Fibroblast of skin of left biceps (primary cell): ENCODE results near the gene DAAM1.
A peak's percentile ranks its signal among the peaks of the same experiment; 100 is the strongest.

Source experiments
- DNase-seq, 2 experiments: peaks; one replicate each; pipeline ENCODE4 v3.0.0-alpha.2; 2013; ENCODE audit warnings: low read depth in 2 of 2

DAAM1 gene

DNA sequence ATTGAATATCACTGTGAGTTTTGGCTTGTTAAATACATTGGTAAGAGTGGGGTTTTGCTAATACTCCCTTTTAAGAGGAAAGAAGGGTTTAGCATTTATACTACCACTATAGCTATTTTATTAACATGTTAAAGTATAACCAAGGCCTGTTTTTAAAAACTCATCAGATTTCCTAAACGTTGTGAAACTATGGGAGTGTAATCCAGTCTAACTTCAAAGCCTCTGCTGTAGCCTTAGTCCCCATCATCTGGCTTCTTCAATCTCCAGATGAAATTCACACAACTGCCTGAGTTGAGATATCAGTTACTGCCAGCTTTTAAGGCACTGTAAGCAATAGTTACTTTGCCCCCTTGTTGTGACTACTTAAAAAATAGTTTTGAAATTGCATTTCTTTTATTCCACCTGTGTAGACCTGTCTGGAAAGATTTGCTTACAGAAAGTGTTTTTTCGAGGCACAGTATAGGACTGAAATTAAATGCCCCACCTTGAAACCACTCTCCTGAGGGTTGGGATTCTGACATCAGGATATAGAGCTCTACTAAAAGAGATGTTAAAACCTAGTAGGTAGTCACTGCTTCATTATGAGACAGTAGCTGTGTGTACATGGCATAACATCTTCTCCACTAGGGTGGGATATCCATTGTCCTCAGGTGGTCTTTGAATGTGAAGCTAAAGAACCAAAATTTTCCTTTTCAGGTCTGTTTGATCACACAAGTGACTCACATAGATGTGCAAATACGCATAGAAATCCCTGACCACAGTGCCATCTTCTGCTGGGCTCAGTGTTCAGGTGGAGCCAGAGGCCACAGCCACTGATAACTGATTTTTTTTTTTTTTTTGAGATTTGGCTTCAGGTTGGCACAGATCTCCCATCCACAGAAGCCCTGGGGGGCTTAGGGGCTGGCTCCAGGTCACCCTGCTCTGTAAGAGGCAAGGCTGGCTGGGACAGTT, 125.5 kb downstream of the DAAM1 start:
- no peak for DNase-seq

DNA sequence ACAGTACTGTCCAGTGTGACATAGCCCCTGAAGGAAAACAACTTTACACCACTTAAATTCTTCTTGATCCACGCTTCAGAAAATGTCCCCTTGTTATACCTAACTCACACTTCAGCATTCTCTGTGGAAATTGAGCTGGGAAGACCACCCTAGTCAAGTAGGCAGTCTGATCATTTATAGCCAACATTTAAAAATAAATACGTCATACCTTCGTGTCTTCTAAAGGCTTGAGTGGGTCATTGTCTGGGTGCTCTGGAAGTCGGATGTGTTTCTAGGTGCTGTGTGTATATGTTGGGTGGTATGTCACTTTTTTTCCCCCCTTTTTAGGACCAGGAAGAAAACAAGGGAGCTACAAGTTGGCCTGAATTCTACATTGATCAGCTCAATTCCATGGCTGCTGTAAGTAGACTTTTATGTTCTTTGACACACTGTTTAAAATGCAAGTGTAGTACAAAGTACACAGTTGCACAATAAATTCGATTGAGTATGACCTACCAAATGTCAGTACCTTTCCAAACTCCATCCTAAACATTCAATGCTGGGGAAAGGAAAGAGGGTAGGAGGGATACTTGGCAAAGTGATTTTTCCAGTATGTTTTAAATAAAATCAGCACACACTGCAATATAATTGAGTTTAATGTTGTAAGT, 126.6 kb downstream of the DAAM1 start:
- DNase-seq, result no peak

DNA sequence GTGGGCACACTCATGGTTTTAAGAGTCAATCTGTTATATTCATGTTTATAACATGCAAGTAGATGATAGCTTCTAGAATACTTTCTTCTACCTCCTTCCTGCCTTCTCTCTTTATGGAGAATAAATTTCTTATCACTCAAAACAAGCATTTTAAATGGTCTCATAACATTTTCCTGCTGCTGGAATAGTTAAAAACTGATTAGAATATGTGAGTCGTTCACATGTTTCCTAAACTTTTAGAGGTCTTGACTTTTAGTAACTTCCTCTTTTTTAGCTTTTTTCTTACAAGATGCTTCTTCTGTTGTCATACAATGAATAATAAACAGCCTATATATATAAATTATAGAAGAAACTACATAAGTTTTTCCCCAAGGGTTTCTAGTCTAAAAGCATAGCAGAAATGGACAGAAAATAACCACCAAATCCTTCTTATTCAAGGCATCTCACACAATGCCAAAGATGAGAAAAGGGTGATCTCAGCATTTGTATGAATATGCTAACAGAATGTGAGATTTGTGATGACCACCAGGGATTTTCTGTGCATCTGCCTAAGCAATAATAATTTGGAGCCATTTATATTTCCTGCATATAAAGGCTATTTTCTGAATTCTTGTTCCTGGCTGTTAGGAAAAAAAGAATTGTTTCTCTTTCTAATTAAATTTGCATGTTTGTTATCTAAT, 127.8 kb downstream of the DAAM1 start:
- no peak for DNase-seq

DNA sequence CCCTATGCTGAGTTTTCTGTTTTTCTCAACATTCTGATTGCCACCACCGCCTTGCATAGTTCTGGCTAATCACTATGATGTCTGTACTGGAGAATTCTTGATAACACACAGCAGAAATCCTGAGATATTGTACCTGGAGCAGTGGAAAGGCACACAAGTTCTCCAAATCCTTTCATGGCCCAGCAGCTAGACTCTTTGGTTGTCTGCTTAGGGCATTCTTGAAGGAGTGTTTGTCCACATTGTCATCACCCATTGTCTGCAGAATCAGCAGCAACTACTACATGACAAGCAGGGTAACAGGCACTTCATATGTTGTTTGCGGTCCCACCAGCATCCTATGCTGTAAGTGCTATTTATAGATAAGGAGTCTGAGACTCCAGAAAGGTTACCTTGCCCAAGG, 128.9 kb downstream of the DAAM1 start:
- no peak for DNase-seq

DNA sequence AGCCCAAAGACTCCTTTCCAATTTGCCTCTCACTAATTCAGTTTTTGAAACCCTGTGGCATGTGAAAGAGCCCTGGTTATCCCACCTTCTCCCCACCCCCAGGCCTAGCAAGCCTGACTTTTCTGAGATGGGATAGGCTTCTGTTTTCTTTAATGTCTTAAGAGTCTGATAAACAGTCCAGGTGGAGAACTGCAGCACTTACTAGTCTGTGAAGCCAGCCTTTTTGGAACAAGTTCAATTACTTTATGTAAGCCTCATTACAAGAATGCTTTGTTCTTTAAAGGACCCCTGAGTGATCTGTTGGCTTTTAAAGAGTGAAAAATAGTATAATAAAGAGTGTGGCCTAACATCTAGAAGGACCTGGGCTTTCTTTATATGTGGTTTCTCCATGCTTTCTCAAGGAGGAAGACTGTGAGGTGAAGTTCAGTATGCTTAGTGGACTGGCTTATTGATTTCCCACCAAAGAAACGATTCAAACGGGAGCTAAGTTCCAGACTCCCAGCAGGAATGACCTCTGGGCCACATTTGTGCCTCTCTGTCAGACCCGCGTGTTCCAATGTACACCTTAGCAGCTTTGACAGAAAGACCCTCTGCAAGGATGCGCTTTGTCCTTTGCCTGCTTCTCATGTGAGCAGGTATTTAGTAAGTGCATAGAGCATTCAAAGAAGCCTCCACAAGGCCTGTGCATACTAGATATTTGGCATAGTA, 129.5 kb downstream of the DAAM1 start:
- DNase-seq, result no peak

DNA sequence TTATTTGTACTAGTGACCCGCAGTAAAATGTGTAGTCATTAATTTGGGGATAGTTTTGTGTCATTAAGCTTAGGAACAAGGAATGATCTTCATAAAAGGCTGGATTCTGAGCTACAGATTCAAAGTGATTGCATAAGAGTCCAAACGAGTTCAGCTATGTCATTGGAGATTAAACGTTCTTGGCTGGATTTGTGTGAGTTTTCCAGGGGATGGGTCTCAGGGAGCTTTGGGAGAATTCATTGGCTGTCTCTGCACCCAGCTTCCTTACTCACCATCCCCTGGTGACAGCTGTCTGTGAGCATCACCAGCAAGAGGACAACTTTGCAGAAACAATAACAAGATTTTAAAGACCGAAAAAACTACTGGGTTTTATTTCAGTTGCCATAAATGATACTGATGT, 130.4 kb downstream of the DAAM1 start:
- no peak for DNase-seq

DNA sequence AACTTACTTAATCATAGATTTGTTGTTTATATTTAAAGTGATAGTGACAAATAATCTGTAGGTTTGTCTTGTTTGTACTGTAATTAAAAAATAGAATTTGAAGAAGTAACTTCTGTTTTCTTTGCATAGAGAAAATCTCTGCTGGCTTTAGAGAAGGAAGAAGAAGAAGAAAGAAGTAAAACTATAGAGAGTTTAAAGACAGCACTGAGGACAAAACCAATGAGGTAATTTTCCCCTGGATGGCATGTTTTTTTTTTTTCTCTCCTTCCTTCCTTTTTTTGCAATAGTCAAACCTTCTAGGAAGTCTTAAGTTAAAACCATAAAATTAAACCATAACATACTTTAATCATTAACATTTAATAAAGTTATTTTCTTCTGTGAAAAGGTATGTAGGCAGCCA, 131.9 kb downstream of the DAAM1 start:
- DNase-seq, result no peak

DNA sequence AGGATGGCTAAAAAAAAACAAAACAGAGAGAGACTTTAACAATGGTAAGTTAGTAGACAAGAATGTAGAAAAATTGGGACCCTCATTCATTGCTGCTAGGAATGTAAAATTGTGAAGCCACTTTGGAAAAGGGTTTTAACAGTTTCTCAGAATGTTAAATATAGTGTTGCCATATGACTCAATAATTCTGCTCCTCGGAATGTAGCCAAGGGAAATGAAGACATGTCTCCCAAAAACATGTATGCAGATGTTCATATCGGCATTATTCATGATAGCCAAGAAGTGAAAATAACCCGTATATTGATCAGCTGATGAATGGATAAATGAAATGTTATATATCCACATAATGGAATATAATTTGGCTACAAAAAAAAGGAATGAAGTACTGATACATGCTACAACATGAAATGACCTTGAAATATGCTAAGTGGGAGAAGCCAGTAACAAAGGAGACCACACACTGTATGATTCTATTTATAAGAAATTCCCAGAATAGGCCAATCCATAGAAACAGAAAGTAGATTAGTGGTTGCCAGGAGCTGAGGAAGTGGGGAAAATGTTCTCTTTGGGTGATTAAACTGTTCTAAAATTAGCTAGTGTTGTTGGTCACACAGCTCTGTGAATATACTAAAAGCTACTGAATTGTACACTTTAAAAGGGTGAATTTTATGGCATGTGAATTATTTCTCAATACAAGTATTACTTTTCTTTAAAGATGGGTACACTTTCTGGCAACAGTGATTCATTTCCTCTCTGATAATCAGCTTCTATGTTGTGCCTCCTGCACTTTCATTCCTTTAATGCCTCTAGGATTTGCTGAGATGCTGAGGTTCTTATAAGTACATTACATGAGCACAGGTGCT, 132.5 kb downstream of the DAAM1 start:
- peak in 1 of 2 experiments; percentile 44 for DNase-seq

DNA sequence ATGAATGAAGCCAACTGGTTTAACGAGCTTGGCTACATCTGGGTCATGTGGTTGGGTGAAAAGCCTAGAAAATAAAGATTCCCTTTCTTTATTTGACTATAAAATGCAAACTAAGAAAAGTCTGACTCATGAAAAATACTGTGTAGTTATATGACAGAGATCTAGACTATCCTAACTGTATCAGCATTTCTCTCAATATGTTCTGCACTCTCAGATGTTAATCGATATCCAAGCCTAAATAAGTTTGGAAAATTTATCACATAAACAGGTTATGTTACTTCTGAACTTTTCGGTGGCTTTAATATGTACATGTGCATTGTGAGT, 133.1 kb downstream of the DAAM1 start:
- no peak for DNase-seq

DNA sequence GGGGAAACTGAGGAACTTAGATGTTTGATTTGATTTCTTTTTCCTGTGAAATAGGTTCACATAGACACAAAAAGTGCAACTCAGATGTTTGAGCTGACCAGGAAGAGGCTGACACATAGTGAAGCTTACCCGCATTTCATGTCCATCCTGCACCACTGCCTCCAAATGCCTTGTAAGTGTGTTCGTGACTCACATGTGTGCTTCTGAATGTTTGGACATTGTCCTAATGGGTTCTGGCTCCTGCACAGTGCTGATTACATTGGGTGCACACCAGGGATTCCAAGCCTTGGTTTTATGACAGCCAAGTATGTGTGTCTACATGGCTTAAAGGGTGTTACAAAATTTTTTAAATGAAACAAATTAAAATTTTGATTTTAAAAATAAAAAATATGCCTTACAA, 137.4 kb downstream of the DAAM1 start:
- DNase-seq, result no peak

DNA sequence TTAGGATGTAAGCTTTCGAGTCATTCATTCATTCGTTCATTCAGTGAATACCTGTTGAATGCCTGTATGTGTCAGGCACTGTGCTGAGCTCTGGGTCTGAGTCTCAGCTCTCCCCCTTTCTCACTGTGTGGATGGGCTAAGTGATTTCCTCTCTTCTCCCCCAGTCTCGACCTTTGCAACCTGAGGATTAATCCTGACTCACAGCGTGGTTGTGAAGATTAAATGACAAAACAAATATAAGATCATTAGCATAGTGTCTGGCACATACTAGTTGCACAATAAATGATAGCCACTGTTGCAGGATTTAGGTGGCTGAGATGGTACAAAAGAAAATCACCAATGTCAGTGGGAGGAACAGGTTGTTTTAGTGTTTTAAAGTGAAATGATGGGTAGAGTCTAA, 140.0 kb downstream of the DAAM1 start:
- no peak for DNase-seq

DNA sequence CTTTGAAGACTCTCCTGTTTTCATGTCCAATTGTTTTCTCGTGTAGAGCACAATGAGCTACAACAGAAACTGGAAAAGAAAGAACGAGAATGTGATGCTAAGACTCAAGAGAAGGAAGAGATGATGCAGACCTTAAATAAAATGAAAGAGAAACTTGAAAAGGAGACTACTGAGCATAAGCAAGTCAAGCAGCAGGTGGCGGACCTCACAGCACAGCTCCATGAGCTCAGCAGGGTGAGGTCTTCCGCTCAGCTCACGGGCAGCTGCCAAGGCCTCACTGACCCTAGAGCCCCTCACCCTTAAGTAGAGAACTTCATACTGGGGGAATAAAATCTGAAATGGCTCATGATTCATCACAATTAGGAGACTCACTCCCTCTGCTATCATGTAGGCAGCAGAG, 142.0 kb downstream of the DAAM1 start:
- no peak for DNase-seq

DNA sequence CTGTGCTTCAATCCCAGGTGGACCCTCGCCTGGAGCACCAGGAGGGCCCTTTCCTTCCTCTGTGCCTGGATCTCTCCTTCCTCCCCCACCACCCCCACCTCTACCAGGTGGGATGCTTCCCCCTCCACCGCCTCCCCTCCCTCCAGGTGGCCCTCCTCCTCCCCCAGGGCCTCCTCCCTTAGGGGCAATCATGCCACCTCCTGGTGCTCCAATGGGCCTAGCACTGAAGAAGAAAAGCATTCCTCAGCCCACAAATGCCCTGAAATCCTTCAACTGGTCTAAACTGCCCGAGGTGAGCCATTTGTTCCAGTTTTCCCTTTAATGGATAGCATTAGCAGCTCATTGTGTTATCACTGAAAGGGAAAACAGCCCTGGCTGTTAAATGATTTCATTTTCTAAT, 142.8 kb downstream of the DAAM1 start:
- no peak for DNase-seq

DNA sequence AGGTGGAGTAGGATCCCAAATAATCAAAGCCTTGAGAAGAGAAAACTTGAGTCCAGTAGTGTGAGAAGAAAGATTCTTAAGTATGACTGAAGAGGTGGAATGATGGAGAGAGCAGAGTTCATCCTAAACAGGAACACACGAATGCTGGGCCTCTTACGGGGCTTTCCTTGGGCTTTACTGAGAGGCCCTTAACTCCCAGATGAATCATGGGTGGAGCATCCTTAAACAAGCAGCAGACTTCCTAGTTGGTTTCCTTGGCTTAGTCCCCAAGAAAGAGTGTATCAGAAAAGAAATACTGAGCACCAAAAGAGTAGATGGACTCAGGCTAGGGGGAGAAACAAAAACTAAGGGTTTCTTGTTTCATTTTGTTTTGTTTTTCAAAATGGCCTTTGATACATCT, 144.3 kb downstream of the DAAM1 start:
- peak; percentile 56 to 63 for DNase-seq

DNA sequence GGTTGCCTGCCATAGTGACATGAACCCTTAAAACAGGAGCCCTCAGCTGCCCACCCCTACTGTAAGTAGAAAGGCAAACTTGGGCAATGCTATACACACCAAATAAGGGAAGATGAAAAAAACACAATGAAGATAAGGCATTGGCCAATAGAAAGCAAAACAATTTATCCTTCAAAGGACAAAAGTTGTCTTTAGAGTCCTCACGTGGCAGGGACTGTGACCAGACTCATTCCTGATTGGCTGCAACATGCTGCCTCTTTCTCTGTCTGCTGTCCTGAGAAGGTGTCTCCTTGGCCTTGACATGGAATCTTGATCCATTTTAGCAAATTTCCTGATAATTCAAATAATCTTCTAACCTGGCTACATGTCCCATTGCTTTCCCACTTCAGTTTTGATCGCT, 144.8 kb downstream of the DAAM1 start:
- DNase-seq, result no peak

DNA sequence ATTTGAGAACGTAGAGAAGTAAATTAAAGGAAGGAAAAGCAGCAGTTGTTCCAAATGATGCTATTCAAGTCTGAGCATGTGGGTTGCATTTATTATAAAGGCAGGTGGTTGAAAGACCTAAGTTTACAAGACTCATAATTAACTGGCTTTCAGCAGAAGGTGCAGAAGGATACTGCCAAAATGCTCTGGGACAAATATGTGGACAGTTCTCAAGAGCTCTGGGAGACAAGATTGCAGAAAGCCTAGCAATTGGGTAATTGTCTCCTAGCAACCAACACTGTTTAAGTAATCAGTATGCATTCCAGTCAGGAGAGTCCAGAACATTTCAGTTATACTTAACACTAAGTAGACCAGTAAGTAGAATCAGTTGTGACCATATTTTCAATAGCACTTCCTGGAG, 145.2 kb downstream of the DAAM1 start:
- peak; percentile 85 to 88 for DNase-seq

DNA sequence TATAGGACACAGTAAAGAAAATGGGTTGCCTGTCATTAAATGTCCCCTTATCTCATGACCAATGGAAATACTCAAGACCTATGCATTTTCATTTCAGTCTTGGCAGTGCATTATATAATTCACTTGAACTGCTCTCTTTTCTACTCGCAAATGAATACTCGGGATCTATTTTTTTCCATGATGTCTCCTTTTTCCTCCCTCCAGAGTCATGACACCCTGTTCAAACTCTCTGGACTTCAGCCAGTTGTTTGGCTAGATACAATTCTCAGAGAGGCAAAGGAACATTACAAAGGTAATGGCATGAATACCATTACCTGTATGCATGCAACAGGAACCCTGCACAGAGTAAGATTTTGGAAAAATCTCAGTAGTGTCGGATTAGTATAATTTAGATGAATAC, 145.8 kb downstream of the DAAM1 start:
- DNase-seq, result no peak

DNA sequence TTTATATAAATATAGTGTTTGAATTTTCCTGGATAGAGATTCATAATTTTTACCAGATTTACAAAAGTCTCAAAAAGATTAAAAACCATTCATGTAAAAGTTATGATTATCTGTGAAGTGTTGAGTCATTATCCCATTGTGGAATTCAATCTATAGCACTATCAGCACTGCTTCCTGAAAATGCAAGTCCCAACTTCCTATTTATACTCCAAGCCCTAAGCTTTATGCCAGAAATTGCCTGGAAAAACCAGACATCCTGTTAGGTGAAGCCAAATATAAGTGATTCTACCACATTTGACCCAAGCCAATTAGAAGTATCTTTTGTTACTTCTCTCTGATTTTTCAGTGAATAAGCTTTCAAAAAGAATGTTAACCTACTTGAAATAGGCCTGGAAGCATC, 147.6 kb downstream of the DAAM1 start:
- no peak for DNase-seq

DNA sequence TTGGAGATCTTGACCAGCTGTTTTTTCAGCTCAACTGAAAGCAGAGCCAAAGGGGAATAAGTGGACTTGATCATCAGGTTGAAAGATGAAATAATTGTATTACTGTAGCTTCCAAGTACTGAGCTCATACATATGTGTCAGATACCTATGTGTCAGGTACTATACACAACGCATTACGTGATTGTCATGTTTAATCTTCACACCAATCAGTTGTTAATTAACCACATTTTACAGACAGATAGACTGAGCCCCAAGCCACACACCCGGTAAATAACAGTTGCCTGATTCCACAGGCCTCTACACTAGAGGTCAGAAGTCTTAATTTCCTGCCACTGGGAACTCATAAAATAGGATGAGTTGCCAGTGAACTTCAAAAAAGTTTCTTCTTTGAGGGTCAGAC, 148.2 kb downstream of the DAAM1 start:
- no peak for DNase-seq

DNA sequence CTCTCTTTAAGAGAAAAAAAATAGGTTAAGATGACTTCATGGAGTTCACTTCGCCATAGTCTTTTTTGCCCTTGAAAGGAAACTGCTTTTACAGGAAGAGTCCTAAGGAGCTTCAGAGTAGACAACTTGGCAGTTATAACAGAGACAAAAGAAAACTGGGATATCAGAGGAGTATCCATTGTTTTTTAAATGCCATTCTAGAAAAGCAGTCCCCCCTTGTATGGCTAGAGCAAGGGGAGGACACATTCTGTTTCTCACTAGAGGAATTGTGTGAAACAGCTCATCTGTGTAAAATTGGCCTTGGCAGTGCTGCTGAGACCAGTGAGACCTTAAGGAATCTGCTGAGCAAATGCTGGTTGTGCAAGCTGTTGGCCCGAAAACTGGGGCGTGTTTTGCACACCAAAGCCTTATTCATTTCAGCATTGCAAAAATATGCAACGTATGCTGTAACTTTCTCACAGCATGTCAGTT, 148.7 kb downstream of the DAAM1 start:
- DNase-seq, result peak; percentile 65 to 68

DNA sequence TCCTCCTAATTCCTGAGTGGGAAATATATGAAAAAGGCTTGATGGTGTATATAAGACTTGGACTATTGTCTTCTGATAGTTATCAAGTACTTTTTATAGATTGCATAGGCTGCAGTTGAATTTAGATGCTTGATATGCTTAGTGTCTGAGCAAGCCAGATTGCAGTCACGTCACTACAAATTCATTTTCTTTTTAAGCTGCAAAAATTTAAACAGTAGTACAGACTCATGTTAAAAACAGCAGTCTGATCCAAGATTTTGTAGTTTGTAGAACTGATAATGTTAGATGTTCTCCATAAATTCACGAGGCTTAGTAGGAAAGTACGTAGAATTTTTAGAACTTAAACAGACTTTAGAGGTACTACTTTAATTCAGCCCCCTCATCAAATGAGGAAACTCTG, 150.3 kb downstream of the DAAM1 start:
- no peak for DNase-seq
